Psoas muscle (tissue), 8 donors: ENCODE data around the gene PRR36. TPM values are rescaled to one million over a fixed set of nuclear protein-coding genes. Genes with fewer than 3 reads are reported as not detected.

ENCODE experiments used
- ATAC-seq, 4 donors: fragments of 200-7000 bp; cut with Tn5 transposase; one replicate each; pipeline ENCODE4 v1.9.1; 2020; ENCODE audit warnings: moderate library complexity in 3 of 4, mild to moderate bottlenecking in 2 of 4
- DNase-seq, 2 donors: peaks; one replicate each; pipeline ENCODE4 v3.0.0-alpha.2; 2020
- H3K27ac ChIP-seq: fragments of 200-600 bp; one replicate; pipeline ENCODE4 v1.8.0; 2022
- H3K27me3 ChIP-seq, 3 donors: fragments of 200-600 bp in 1 of 3; one replicate each; pipeline versions ENCODE4 v1.6.1 to v1.8.0; 2013 to 2022; ENCODE audit warnings: low read length in 2 of 3, mild to moderate bottlenecking in 2 of 3, moderate library complexity in 1 of 3; ENCODE audit not compliant: insufficient read depth in 3 of 3
- H3K36me3 ChIP-seq, 2 donors: fragments of 200-600 bp in 1 of 2; one replicate each; pipeline versions ENCODE4 v1.6.1 to v1.8.0; 2013 to 2022; ENCODE audit warnings: low read depth in 1 of 2, mild to moderate bottlenecking in 1 of 2, moderate library complexity in 1 of 2; ENCODE audit not compliant: insufficient read depth in 1 of 2
- H3K4me1 ChIP-seq: fragments of 200-600 bp; one replicate; pipeline ENCODE4 v1.8.0; 2022
- H3K4me3 ChIP-seq: fragments of 200-600 bp; one replicate; pipeline ENCODE4 v1.8.0; 2022; ENCODE audit warnings: mild to moderate bottlenecking
- H3K9me3 ChIP-seq: fragments of 200-600 bp; one replicate; pipeline ENCODE4 v1.8.0; 2022
- CTCF ChIP-seq: fragments of 200-600 bp; IDR thresholded peaks from one replicate; pipeline ENCODE4 v1.8.0; 2022; ENCODE audit warnings: antibody characterized with exemption
- WGBS, 3 donors: extraction: QIAGEN DNeasy Blood & Tissue Kit; methylation state at CpG; one replicate each; pipeline versions ENCODE4 v1.1.6 to v1.1.7; 2013; 5-methylcytosine and 5-hydroxymethylcytosine counted together
- intact Hi-C, 2 donors: fragments of 100-400 bp; cut with DNase I; formaldehyde crosslinking; loops; one replicate each; pipeline versions ENCODE4 v1.11.0 to v1.14.2; 2022
- polyA plus RNA-seq, 3 donors: library from polyadenylated mRNA; stranded (reverse); fragments of 200-250 nt; gene quantifications; one replicate each; pipeline ENCODE4 v1.2.3, GENCODE V29; 2013
- total RNA-seq, 4 donors: library from RNA; stranded (reverse); fragmentation: NEBNext Ultra II Directional in 2 of 4; extraction: Animal tissue kit (Norgen Biotek cat#: 25700) in 2 of 4; gene quantifications; one replicate each; pipeline versions ENCODE4 v1.2.1 to v1.2.4, GENCODE V29; 2021 to 2023
- donor health status: healthy with polysubstance abuse.
- donor health status: DM: no; HTN: no; CAD: no; lungs with moderate emphysema.
- donor health status: Bipolar disorder and iron deficiency.
- donor health status: healthy.
- donor health status: DM: yes; HTN: yes; CAD: no.
- donor health status: DM: no; HTN: no; CAD: no.
- donor health status: DM: no; HTN: no; CAD: no.
- donor health status: DM: yes; HTN: yes; CAD: no.

The PRR36 gene
- total and polyA plus RNA-seq, 7 donors = not detected

DNA sequence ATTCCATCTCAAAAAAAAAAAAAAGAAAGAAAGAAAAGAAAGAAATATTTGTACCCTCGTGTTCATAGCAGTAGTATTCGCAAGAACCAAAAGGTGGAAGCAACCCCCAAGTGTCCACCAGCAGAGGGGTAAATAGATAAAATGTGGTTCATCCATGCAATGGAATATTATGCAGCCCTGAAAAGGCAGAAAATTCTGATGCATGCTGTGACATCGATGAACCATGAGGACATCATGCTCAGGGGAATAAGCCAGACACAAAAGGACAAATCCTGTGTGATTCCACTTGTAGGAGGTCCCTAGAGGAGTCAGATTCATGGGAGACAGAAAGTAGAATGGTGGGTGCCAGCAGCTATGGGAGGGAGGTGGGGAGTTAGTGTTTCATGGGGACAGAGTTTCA is 7.7 kb upstream of the PRR36 start:
- Histone ChIP-seq H3K4me1 (no peaks in the 10 kb centered on the region), H3K27me3 (peaks cover 0 to 6% (median 2%) of the 10 kb centered on the region in 3 donors), H3K36me3 (no peaks in the 10 kb centered on the region), H3K27ac (no peak overlapping the region), H3K9me3 (no peaks in the 10 kb centered on the region), H3K4me3 (no peak overlapping the region)
- no peak for ATAC-seq
- no peak for DNase-seq
- TF ChIP-seq CTCF = no peak
- WGBS, 3 donors = 91 to 96% (median 94%) methylated on average over 3 of the region's 3 CpGs
- intact Hi-C loops = no loop called here

DNA sequence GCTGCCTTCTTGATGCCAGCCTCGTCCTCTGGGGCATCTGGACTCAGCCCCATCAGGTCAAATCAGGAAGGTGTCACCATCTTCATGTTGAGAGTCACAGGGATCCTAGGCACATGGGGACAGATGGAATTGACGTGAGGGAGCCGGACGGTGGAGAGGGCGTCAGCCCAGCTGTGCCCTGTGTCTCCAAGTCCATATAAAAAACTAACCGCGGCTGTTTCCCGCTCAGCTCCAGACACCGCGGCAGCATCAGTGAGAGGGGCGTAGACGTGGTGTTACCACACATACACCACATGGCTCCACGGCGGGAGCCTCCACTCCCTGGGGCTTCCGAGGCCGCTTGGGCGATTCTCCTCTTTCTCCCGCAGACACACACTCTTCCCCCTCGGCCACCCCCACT is 5.6 kb upstream of the PRR36 start:
- 34 to 52% (median 39%) methylated on average over 19 of the region's 19 CpGs for WGBS, 3 donors
- ATAC-seq (no peak), DNase-seq (no peak)
- H3K4me3 ChIP-seq = no peak overlapping the region
- no peaks in the 10 kb centered on the region for H3K4me1 ChIP-seq
- peaks cover 0 to 15% (median 6%) of the 10 kb centered on the region in 3 donors for H3K27me3 ChIP-seq
- H3K36me3 ChIP-seq = no peaks in the 10 kb centered on the region
- no peak overlapping the region for H3K27ac ChIP-seq
- H3K9me3 ChIP-seq = no peaks in the 10 kb centered on the region
- intact Hi-C loops = no loop called here
- TF ChIP-seq CTCF = no peak

DNA sequence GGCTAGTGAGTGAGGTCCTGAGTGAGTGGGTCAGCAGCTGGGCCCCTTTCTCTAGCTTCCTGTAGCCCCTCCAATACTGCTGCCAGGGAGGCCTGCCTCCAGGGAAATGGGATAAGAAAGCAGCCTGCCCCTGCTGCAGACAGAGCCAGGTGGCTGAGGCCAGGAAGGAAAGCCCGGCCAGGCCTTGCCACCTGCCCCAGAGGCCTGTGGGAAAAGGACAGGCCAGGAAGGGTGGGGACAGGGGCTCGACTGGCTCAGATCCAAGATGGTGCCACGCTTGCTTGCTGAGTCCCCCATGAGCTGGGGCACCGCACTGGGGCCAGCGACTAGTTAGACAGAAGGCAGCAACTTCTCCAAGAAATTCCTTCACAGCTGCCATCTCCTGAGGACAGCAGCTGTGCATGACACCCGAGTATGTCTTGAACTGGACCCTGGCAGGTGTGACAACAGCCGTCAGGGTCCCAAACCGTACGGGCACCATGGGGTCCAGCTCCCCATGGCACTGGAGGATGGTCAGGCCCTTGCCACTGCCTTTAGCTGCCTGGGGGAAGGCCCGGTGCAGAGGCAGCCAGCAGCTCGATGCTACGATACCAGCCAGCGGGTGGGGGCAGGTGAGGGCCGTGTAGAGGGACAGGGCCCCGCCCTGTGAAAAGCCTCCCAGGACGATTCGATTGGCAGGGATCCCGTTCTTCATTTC is 5.1 kb upstream of the PRR36 start:
- no peak for DNase-seq
- Histone ChIP-seq H3K4me3 (no peak overlapping the region), H3K4me1 (no peaks in the 10 kb centered on the region), H3K27ac (no peak overlapping the region), H3K27me3 (peaks cover 0 to 21% (median 12%) of the 10 kb centered on the region in 3 donors), H3K9me3 (no peaks in the 10 kb centered on the region), H3K36me3 (no peaks in the 10 kb centered on the region)
- ATAC-seq = no peak
- intact Hi-C loops = no loop called here
- no peak for TF ChIP-seq CTCF
- 33 to 50% (median 35%) methylated on average over 16 to 18 of the region's 18 CpGs for WGBS, 3 donors

DNA sequence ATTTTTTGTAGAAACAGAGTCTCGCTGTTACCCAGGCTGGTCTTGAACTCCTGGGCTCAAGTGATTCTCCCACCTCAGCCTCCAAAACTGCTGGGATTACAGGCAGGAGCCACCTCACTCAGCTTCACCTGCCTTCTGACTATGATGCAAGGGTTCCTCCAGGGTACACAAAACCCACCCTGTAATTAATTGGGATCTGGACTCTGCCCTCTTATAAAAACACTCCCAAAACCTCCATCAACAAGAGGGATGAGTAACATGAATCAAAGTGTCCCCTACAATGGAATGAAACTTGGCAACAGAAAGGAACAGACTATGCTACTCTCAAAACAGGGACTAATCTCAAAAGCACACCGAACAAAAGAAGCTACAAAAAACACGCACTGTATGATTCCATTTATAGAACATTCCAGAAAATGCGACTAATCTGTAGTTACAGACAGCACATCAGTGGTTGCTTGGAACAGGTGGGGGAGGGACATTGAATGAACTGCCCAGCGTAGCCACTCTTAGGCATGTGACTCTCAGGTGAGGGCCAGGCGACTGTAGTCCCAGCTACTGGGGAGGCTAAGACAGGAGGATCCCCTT is 3.2 kb upstream of the PRR36 start:
- no peaks in the 10 kb centered on the region for H3K4me1 ChIP-seq
- no peak overlapping the region for H3K27ac ChIP-seq
- intact Hi-C loops = no loop called here
- no peaks in the 10 kb centered on the region for H3K9me3 ChIP-seq
- peaks cover 0 to 39% (median 19%) of the 10 kb centered on the region in 3 donors for H3K27me3 ChIP-seq
- 58 to 69% (median 65%) methylated on average over 6 of the region's 6 CpGs for WGBS, 3 donors
- H3K4me3 ChIP-seq = no peak overlapping the region
- DNase-seq = no peak
- no peak for ATAC-seq
- TF ChIP-seq CTCF = no peak
- no peaks in the 10 kb centered on the region for H3K36me3 ChIP-seq
